Measurements from ENCODE around the gene SUGP2. TPM values are rescaled to one million over a fixed set of nuclear protein-coding genes. Genes with fewer than 3 reads are reported as not detected.

Gene SUGP2
- total and polyA plus RNA-seq, 2 of the 13 experiments (the other 11 are each of a cell fraction or from before 2014, with no cell fraction given): 40.6 to 57.7 TPM

GRCh38 chr19:19053508-19054314, 20.4 kb upstream of the SUGP2 start (continued):
- TF ChIP-seq DZIP1 (CRISPR knock-in tag; IDR thresholded peaks at IDR 0.05) (no peak), SMC3 (IDR thresholded peaks at IDR 0.05; ENCODE audit: low read length) (peak; percentile 86), ESRRA (CRISPR knock-in tag; IDR thresholded peaks at IDR 0.05; ENCODE audit: low read depth) (no peak), FOXP1 (IDR thresholded peaks at IDR 0.05) (no peak), FOXP1 (CRISPR knock-in tag; IDR thresholded peaks at IDR 0.05) (no peak), KDM4B (CRISPR knock-in tag; IDR thresholded peaks at IDR 0.05) (no peak), KAT7 (CRISPR knock-in tag; IDR thresholded peaks at IDR 0.05; ENCODE audit: borderline replicate concordance) (no peak), ZNF343 (CRISPR knock-in tag; IDR thresholded peaks at IDR 0.05) (no peak), TBX2 (CRISPR knock-in tag; IDR thresholded peaks at IDR 0.05; ENCODE audit: borderline replicate concordance) (peak; percentile 29; the same call in 1 of the 2 replicates), ZNF691 (CRISPR knock-in tag; IDR thresholded peaks at IDR 0.05; ENCODE audit: borderline replicate concordance, low read depth) (0 out of 2 replicates have a peak, but pooled peaks have one; percentile 38), ZNF644 (CRISPR knock-in tag; IDR thresholded peaks at IDR 0.05; ENCODE audit: low read depth) (no peak), GZF1 (CRISPR knock-in tag; IDR thresholded peaks at IDR 0.05) (no peak), TEAD3 (CRISPR knock-in tag; optimal IDR thresholded peaks at IDR 0.05; ENCODE audit: borderline replicate concordance) (peak; percentile 56), DRAP1 (CRISPR knock-in tag; IDR thresholded peaks at IDR 0.05) (no peak), SNRNP70 (IDR thresholded peaks at IDR 0.05; ENCODE audit: low read depth, low read length) (no peak), RBM22 (optimal IDR thresholded peaks at IDR 0.05; ENCODE audit: low read length) (no peak), FIP1L1 (IDR thresholded peaks at IDR 0.05; ENCODE audit: borderline replicate concordance, insufficient read depth, low read depth, low read length) (no peak), YY1 (IDR thresholded peaks at IDR 0.05; ENCODE audit: insufficient read depth, insufficient replicate concordance, low read depth, low read length) (peak; percentile 29), XRCC5 (optimal IDR thresholded peaks at IDR 0.05; ENCODE audit: low read length) (peak; percentile 18), ZNF598 (CRISPR knock-in tag; IDR thresholded peaks at IDR 0.05; ENCODE audit: borderline replicate concordance) (peak; percentile 40; the same call in 1 of the 2 replicates), MXI1 (IDR thresholded peaks at IDR 0.05; ENCODE audit: borderline replicate concordance, low read depth, low read length) (0 out of 3 replicates have a peak, but pooled peaks have one; percentile 15), STAG1 (CRISPR knock-in tag; IDR thresholded peaks at IDR 0.05) (peak; percentile 95), KAT2B (IDR thresholded peaks at IDR 0.05; ENCODE audit: borderline replicate concordance, low read depth, low read length) (no peak), ZNF639 (CRISPR knock-in tag; conservative IDR thresholded peaks at IDR 0.05) (no peak)
